GM19372 (cell line): ENCODE measurements around the gene HOXD4.

Experiments
- ATAC-seq: cut with Tn5 transposase; IDR thresholded peaks from one replicate; pipeline ENCODE4 v1.9.1; 2021; ENCODE audit warnings: mild to moderate bottlenecking, low read depth, moderate library complexity; ENCODE audit not compliant: unreplicated experiment

Gene HOXD4

DNA sequence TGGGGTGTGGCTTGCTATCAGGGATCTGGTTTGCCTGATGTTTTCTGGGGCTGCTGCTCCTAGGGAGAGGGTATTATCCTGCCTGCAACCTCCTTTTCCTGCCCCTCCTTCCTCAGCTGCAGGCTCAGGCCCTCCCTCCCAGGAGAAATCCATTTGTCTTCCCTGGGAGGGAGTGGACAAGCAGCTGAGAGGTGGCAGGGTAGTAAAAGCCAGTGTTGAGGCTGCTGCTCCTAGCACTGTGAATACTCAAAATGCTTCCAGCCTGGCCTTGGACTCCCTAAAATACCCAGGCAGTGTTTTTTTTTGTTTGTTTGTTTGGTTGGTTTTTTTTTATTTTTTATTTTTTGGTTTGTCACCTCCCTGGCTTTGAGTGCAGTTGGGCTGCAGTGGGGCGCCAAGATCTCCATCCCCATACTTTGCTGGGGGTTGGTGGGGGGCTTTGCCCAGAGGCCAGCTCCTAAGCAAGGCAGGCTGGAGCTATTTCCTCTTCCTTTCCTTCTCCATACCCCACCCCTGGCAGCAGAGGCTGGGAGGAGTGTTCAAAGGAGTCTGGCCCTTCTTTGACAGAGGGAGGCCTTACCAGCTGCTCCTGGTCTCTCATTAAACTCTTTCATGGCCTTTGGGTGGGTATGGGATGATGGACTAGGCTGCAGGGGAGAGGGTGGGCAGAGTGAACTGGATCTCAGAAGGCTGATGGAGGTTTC, 19.4 kb downstream of the HOXD4 start:
- no peak for ATAC-seq

DNA sequence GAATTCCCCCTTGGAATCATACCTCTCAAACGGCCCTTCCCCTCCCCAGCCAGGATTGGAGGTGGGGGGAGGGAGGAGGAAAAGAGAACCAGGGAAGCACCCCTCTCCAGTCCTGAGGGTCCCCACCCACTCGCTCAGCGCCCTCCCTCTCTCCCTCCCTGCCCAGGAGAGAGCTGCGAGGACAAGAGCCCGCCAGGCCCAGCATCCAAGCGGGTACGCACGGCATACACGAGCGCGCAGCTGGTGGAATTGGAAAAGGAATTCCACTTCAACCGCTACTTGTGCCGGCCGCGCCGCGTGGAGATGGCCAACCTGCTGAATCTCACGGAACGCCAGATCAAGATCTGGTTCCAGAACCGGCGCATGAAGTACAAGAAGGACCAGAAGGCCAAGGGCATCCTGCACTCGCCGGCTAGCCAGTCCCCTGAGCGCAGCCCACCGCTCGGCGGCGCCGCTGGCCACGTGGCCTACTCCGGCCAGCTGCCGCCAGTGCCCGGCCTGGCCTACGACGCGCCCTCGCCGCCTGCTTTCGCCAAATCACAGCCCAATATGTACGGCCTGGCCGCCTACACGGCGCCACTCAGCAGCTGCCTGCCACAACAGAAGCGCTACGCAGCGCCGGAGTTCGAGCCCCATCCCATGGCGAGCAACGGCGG, 20.1 kb downstream of the HOXD4 start:
- ATAC-seq, result no peak

DNA sequence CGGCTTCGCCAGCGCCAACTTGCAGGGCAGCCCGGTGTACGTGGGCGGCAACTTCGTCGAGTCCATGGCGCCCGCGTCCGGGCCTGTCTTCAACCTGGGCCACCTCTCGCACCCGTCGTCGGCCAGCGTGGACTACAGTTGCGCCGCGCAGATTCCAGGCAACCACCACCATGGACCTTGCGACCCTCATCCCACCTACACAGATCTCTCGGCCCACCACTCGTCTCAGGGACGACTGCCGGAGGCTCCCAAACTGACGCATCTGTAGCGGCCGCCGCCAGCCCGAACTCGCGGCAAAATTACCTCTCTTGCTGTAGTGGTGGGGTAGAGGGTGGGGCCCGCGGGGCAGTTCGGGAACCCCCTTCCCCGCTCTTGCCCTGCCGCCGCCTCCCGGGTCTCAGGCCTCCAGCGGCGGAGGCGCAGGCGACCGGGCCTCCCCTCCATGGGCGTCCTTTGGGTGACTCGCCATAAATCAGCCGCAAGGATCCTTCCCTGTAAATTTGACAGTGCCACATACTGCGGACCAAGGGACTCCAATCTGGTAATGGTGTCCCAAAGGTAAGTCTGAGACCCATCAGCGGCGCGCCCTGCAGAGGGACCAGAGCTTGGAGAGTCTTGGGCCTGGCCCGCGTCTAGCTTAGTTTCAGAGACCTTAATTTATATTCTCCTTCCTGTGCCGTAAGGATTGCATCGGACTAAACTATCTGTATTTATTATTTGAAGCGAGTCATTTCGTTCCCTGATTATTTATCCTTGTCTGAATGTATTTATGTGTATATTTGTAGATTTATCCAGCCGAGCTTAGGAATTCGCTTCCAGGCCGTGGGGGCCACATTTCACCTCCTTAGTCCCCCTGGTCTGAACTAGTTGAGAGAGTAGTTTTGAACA, 20.9 kb downstream of the HOXD4 start:
- ATAC-seq, result no peak

DNA sequence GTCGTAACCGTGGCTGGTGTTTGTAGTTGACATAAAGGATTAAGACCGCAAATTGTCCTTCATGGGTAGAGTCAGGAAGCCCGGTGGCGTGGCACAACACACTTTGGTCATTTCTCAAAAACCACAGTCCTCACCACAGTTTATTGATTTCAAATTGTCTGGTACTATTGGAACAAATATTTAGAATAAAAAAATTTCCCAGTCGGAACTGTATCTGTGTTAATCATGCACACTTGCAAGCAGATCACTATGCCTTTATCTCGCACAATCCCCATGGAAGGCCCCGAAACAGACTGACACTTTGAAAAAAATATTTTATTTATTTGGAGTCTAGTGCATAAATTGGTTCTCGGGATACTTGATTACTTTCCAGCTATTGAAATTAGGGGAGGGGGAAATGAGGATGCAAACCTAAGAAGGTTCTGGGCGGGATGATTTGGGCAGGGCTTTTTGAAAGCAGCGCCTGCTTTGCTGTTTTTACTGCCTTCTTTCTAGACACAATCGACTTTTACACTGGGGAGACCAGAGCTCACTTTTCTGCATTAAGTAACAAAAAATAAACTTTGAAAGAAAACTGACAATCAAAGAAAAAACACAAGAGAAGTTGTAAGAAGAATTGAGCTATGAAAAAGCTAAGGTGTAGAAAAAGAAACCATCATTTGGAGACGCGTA, 21.7 kb downstream of the HOXD4 start:
- ATAC-seq, result no peak

DNA sequence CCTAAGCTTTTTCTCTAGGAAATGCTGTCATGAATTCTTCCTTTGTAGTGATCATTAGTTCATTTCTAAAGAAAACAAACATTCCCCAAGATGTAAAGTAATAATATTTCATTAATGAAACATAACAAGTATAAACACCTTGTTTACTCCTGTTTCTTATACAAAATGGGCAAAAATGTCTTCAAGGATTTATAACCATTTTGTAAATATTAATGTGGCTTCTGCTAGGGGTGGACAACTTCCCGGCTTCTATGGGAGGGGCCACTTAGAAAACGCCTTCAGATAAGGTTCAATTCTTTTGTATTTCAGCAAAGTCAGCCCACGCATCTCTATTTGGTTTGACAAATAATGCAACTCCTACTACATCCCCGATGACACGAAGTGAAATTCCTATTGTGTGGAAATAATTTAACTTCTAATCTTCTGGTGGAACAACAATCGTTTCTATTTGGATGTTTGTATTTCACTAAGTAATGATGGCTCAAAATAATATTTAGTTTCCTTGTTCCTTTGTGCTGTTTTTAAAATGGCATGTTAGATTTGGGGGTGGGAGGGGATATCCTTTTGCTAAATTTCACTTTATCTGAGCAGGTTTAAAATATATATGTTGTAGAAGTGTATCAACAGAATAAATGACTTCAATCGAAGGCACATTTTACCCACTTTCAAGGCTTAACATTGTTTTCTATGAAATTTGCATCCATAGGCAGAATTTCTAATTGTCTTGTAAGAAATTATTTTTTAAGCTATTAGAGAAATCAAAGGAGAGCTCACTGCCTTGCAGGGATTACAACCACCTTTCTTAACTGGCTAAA, 22.4 kb downstream of the HOXD4 start:
- ATAC-seq, result no peak

DNA sequence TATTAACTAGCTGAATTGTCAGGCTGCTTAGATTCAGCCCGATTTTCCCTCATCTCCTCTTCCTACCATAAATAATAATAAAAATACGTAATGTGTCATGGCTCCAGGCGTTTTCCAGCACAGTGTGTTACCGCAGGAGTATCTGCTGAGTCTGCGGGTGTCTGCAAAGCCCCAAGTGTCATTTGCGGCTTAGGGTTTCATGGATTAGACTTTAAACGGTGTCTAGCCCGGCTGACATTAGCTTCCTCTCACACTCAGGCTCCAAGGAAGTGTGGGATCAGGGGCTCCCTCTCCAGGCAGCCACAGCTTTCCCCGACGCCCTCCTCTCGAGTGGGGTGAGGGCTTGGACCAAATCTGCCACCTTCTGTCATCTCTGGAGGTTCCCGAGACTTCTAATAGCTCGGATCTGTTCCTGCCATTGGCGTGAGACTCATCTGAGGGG, 23.1 kb downstream of the HOXD4 start:
- no peak for ATAC-seq

DNA sequence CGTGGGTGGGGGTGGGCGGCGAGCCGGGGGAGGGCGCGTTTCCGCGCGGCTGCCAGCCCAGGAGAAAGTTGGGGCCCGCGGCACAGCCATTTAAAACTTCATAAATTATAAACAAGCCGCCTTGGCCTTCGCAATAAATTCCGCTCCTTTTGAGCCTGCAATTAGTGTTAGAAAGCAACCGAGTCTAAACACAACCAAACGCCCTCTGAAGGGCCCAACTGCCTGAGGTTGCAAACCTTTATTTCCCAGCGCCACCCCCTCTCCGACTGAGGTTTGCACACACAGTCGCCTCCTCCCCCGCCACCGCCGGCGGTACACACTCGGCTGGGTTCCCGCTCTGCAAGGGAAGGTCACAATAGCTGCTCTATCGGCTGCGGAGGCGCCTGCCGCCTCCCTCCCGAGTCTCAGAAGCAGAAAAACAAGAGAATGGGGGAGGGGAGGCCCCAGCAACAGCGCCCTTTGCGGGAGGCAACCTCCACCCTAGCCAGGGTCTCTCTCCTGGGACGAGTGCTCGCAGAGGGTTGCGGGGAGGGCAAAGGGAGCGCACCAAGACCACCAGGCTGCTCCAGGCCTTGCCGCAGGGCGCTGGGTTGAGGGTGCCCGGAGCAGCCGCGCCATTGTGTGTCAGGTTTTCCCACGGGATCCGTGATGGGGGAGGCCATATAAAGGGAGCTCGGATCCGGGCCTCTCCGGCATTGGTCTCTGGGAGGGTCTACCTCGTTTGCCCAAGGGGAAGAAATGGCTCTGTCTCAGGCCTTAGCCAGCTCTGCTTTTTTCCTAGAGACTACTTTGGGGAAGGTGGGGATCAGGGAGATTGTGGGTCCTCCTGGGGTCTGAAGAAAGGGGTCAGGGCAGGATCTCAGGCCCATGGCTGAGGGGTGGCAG, 23.7 kb downstream of the HOXD4 start:
- ATAC-seq, result no peak

DNA sequence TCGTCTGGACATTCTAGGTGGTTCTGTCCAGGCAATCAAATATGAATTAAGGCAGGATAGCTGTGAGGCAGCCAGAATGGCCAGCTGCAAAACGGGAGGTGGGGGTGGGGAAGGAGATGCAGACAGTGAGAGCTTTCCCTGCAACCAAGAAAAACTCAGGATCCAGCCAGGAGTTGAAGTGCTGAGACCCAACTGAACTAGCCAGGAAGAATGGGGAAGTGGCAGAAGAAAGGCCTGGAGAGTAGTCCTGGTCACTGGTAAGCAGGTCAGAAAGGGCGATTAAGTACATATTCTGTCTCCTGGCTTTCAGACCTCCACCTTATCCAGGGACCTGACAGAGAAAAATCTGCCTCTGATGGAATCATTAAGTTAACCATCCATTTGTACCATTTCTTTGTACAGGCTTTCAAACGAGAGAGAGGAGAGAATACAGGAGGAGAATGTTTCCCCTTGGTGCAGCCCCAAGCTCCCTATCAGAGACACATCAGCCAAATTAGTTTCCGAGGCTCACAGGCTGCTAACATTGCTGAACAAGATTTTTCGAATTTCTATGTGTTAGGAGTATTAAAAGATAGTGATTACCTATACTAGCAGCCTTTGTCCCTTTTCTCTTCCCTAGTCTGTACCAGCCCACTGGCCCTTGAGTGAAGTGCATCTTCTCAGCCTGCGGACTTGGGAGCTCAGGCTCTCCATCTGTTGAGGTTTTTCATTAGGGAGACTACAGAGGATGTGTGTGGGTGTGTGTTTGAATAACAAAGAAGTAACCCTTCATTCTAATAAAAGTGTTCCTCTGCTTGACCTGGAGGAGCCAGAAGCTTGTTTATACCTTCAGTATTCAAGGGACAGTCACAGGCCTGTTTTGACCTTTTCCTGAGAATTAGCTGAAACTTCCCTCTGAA, 24.6 kb downstream of the HOXD4 start:
- ATAC-seq, result no peak

DNA sequence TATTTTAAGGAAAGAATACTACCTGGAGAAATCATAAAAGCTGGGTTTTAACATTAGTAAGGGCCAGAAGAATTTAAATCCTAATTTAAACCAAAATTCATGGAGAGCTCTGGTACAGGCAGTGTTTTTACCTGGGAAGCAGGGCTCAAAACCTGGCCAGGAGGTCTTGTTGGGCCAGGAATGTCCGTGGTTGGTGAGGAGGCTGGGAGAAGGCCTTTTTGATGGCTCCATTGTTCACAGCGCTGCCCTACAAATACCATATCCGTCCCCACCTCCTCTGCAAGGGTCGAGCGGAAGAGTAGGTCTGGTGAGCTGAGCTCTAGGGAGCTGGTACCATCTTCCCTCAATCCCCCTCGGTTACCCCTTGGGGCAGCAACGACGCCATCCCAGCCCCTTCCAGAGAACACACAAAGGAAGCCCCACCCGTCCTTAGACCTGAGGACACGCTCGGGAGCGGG, 26.3 kb downstream of the HOXD4 start:
- no peak for ATAC-seq

DNA sequence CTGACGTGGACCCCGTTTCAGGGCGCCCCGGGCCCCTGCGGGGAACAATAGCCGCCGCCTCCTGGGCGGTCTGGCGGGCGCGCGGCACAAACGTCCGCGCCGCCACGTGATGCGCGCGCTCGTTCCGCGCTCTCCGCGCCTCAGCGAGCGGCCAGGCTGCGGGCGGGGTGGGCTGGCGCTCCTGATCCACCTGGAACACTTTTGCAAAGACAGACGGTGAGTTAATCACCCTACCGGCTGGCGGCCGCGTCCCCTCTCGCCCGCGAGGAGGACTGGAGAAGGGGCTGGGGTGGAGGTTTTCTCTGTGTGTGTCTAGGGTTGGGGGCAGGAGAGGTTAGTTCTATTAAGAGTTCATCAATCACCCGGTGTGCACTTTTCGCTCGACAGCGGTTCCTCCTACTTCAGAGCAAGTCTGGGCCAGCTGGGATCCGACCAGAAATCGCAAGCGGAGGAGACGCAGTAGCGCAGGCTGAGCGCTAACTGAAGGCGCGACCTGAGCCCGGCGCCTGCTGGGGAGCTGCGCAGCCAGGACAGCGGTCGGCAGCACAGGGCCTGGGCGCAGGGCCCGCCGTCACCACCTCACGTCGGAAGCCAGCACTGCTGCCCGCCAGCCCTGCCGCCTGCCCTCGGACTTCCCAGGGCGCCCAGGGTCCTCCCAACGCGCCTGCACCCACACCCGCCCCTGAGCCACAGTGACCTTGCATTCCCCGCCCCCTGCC, 26.8 kb downstream of the HOXD4 start:
- ATAC-seq, result no peak

DNA sequence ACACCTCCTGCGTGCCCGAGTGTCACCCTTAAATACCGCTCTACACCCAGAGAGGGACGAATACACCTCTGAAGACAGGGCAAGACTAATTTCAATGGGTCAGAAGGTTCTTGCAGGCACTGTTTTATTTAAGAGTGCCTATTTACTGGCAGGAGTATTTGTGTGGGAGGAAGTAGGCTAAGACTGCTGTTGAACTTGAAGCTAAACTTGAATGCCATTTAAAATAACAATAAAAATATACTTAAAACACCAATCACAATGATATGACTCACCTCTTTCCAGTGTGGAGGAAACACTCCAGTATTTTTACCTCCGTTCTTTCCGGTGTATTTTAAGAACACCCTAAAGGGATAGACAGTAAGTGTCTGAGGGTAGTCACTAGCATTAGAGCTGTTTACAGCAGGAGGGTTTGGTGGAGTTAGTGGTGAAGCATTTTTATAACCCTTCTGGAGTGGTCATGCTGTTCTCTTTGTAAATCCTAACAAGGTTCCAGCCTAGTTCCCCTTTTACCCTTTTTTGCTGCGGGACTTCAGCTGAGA, 27.5 kb downstream of the HOXD4 start:
- ATAC-seq, result no peak

DNA sequence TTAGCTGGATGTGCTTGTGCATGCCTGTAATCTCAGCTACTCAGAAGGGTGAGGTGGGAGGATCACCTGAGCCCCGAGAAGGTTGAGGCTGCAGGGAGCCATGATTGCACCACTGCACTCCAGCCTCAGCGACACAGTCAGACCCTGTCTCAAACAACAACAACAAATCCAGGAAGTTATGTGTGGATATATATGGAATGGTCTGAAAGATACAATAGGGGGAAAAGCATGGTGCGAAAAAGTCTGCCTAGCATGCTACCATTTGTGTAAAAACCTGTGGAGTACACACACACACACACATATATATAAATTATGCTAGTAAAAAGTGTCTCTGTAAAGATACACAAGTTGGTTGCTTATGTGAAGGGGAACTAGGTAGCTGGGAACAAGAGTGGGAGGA, 30.2 kb downstream of the HOXD4 start:
- ATAC-seq, result no peak

DNA sequence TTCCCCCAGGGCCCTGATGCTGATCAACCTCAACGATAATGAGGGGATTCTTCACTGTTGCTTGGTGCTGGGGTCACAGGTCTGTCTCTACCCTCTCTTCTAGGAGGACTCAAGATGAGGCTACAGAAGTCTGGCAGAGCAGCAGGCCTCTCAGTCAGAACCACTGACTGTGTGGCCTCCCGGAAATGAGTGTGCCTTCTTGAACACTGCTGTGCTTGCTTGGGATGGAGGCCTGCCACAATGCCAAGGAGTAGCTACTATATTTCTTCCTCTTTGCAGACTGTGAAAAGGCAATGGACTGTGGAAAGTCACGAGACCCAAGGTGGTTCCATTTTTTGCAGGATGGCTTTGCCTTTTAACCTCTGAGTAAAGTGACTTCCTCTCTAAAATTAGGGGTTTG, 31.3 kb downstream of the HOXD4 start:
- ATAC-seq, result no peak

DNA sequence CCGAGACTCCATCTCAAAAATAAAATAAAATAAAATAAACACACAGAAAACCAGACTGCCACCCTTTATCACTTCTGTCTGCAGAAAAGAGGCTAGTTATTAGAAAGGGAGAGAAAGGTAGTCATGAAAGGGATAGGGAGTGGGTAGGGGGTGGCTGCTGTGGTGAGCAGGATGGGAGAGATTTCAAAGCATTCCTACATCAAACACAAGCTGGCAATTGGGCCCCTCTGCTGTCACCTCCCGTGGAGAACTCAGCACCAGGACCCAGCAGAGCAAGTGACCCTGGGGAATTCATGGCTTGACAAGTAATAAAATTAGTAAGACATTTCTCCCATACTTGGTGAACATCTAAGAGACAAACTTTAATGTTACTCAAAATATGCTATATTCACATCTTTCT, 33.4 kb downstream of the HOXD4 start:
- no peak for ATAC-seq

DNA sequence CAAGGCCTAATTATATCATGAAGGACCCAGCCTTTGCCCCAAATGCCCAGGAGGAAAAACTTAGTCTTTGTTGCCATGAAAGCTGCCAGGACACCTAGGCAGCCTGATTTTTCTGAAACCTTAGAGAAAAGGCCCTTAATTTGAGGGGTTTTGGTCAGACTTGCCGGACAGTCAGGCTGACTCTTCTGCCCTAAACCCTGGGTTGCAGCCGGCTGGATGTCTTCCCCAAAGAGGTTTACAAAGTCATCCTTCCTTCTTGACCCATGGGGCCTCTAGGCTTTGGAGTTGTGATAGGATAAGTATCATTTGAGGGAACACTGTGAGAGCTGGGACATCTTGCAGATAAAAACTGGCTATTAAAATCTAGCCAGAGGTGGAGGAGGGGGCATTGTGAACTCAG, 34.7 kb downstream of the HOXD4 start:
- no peak for ATAC-seq

DNA sequence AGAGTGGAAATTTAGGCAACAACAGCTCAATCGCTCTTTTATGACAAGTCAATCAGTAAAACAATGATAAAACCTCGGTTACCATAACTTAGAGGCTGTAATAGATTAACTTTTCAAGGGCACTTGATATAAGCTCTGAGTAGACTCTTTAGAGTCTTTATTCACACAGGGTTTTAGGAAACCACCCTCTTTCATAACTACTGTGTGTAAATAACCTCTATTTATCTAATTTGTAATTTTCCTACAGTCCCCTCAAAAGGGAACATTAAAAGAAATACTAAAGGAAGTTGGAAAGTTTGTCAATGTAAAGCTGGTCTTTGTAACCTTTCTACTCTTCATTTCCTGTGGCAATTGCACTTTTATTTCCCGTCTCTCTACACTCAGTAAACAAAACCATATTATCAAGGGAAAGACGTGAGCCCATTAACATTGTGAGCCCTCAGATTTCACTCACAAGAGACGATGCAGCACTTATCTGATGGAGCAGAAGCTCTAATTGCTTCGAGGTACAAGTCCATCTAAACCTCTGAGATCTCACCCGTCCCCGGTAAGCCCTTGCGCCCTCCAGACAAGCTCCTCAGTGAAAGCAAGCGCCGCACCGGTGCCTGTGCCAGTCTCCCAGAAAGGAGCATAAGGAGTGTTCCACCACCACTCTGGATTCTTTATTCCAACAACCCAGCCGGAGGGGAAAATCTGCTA, 36.0 kb downstream of the HOXD4 start:
- no peak for ATAC-seq
